GM18508 (cell line): ENCODE data around the gene NRGN.

Source experiments
- ATAC-seq: cut with Tn5 transposase; IDR thresholded peaks from one replicate; pipeline ENCODE4 v1.9.1; 2021; ENCODE audit warnings: moderate number of reproducible peaks; ENCODE audit not compliant: insufficient read depth, unreplicated experiment

The NRGN gene

DNA sequence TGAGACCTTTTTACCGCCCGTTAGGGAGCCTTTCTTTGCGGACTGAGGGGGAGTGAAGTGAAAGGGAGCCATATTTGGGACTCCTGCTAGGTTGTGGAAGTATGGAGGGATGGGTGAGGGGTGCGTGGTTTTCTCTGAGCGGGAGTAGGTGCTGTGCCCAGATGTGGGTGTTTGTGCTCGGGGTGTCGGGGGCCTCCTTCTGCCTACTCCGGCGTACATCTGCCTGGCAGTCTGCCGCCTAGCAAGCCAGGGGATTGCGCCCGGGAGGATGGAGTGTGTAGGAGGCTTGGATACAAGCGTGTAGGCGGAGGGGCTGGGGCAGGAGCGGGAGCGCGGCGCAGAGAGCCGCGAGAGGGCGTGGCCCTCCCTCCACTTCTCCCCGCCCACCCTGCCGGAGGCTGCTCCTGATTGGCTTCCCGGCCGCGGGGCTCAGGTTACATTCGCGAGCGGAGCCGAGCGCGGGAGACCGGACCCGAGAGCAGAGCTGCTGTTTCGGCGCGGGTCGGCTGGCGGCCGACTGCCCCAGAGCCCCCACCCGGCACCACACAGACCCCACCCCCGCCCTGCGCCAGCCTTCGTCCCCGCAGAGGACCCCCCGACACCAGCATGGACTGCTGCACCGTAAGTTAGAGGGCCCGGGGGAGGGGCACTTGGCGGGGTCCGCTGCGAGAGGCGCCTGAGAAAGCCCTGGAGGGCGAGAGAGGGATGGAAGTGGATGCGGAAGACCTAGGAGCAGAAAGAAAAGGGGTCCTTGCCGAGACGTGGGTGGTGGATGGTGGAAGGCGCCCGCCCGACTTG, at the start of gene NRGN:
TSS of gene NRGN (plus strand) at position 464 of the 798 bp plus-strand sequence. CDS start at position 607, 143 bp downstream.
- peak; percentile 65 for ATAC-seq

DNA sequence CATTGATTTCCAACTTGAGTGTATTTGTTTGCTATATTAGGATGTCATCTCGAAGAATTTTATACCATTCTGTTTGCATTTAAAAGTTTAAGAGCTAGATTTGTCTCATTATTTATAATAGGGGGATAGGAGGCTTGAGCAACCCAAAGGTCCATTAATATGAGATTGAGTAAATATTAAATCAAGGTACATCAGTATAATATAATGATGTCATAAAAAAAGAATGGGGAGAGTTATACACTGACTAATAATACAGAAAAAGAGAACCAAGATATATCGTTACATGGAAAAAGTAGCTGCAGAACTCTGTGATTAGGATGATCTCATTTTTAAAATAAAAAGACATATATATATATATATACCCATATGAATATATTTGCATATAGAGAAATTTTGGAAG, 46.6 kb upstream of the NRGN start:
- no peak for ATAC-seq

DNA sequence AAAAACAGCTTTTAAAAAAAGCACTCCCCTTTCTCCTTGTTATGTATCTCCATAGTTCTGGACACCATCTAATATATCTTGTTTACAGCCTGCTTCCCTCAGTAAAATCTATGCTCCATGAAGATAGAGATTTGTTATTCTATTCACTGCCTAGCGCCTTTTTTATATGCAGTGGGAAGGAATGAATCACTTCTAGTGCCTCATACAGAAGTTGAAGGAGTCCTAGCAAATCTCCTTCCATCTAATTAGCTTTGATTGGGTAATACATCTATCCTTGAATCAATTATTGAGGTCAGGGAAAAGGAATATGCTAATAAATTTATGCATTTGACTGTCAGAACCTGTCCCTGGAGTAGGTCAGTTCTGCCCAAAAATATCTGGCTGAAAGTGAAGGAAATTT, 40.2 kb upstream of the NRGN start:
- no peak for ATAC-seq

DNA sequence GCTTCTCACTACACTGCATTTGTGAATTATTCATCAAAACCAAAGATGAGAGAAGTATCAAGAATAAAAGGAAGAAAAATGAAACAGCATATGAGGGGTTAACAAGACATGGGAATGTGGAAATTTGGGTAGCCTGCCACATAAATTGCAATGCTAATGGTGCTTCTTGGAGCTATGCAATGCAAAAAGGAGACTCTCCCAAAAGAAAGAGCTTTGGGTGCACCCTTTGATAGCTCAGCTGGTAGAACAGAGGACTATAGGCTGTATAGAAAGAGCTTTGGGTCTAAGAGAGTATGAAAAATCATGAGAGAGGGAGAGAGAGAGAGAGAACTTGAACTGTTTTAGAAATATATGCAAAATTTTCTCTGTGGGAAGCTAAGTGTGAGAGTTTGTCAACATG, 39.7 kb upstream of the NRGN start:
- no peak for ATAC-seq

DNA sequence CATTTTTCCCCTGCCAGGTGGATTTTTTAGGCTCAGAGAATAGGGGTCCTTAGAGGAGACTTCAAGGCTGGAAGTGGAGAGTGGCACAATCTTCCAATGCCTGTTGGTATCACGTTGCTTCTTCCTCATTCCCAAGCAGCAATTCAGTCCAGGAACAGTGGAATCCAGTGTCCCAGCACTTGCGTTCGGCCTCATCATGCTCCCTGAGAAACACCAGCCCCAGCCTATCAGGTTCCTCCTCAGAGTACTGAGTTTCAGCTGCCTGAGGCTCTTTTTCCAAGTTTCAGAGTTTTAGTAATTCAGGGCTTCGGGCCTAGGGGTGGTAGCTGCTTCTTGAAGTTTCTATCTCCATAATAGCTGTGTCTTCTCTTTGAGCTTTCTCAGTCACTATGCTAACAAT, 31.9 kb upstream of the NRGN start:
- no peak for ATAC-seq

DNA sequence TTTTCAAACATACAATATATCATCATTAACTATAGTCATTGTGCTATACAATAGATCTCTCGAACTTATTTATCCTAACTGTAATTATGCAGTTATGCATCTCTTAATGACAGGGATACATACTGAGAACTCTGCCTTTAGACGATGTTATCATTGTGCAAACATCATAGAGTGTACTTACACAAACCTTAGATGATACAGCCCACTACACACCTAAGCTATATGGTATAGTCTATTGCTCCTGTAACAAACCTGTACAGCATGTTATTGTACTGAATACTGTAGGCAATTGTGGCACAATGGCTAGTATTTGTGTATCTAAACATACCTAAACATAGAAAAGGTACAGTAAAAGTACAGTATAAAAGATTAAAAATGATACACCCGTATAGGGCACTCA, 27.4 kb upstream of the NRGN start:
- no peak for ATAC-seq

DNA sequence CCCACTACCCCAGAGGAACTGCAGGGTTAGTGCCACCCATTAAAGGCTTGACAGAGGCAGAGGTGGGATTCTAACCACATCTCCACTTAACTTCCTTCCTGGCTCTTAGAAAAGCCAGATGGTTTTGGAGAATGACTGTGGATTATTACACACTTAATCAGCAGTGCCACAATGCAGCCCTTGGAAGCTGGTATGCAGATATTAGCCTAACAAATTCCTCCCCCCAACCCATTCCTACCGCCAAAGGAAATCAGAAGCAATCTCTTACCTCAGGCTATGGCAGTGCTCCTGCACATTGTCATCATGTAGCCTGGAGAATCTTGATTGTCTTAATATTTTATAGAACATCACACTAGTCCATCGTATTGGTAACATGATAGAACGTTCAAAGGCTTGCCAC, 23.2 kb upstream of the NRGN start:
- no peak for ATAC-seq

DNA sequence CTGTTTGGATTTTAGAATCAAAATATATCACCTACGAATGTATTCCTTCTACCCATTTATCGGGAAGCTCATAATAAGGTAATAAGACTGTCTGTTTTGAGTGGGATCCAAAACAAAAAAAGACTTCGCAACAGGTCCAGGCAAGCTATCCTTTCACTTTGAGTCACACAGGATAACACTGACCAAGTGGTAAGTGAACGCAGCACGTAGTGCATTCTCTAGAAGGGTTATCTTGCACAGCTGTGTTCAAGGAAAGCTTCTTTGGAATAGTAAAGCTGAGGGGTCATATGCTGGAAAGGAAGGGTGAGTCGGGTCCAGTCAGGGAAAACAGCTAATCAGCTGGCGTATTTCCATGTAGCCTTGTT, 22.3 kb upstream of the NRGN start:
- no peak for ATAC-seq

DNA sequence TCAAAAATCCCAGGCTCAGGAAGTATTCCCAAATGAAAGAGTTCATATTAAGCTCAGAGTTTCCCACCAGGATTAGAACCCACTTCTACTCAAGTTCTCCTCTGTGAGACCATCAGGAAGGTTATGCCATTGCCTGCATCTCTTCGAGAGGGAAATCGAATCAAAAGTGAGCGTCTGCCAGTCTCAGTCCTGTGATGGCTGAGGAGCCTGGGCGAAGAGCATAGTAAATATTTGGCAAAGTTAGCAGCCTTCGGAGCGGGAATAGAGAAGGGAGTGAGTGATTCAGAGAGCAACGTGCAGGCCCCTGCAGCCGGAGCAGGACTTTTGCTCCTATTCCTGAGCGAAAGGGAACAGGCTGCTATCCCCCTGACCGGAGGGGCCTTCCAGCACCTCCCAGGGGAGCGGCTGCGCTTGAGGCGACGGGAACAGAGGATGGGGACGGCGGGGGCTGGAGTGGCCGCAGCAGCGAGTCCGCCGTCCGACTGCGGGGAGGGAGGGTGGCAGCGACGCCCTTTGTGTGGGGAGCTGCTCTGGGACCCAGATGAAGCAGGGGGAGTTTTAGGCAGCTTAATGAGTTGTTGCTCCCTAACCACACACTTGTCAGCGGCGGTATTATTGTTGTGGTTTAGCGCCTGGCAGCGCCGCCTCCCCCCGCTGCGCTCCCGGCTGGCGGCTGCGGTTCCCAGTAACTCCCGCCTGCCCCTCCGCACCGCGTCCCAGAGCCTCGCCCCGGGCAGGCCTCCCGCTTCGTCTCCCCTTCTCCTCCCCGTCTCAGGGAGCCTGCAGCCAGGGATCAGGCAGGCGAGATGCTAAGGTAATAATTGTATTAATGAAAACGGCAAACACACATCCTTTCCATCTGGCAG, 21.7 kb upstream of the NRGN start:
- ATAC-seq = no peak

DNA sequence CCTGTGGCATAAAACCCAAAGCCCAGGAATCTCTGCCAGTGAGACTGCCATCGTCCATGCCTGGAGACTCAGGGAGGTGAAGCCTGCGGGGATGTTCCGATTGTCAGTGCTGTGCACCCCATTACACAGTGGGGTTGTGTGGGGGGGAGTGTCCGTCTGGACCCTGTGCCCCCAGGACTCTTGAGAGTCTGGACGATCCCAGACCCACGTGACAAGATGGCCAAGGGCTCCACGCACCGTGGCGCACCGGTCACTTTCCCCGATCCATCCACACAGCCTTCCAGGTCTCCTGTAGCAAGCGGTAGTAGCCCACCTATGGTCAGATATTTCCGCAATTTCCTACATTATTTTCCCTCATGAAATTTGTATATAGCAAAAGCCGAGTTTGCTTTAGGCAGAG, 20.9 kb upstream of the NRGN start:
- no peak for ATAC-seq

DNA sequence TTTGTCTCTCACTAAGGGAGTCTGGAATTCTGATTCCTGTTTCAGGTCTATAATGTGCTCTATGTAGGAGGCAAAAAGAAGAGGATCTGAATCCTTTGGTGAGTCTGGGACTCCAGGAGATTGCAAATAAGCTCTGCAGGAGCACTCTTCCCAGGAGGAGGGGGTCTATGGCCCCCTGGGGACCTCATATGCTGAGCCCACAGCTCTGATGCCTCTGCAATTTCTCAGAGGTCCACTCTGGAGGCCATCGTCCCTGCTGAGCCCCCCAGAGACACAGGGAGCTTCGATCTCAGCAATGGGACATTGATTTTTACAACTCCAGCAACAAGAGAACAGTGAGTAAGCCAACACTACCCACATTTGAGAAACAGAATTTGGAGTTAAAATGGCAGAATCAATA, 20.2 kb upstream of the NRGN start:
- no peak for ATAC-seq

DNA sequence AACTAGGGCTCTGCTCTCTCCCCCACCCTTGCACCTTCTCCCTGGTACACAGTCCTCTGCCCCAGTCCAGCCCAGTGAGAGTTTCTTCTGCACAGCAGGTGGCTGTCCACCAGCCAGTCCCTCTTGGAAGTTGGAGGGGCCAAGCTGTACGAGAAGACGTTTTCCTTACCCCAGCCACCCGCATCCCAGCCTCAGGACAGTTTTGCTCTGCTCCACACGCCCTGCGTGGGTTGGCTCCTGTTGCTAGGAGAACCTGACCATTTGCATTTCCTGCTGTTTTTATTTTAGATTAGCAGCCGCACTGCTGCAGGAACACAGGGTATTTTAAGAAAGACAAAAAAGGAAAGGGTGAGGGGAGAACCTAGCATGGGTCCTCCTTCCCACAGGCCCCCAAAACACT, 17.6 kb upstream of the NRGN start:
- no peak for ATAC-seq

DNA sequence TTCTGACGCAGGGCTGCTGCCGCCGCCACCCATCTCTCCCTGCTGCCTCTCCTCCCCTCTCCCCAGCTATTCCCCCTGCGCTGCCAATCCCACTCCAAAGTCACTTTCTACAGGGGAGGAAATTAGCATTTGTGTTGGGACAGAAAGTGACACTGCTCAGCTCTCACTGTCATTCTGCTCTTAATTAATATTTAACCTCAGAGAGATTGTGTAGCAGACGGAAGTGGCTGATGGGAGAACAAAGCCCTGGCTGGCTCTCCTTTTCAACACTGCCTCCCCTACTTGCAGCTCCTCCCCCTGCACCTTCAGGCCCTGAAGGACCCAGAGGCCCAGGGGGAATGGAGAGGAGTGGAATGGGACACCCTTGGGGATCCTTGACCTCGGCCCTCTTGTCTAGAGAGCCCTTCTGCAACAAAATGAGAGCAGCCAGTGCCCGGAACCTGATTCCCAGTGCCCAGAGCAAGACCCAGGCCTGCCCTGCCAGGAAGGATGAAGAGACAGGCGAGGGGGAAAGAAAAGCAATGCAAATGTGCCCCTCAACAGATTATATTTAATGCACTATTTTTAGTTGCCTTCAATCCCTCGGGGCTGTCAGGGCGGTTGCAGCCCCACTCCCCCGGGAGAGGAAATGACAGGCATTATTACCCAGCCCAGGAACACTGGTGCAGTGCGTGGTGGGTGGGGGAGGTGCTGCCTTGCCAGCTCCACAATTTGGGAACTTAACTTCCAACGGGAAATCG, 14.6 kb upstream of the NRGN start:
- peak; percentile 94 for ATAC-seq

DNA sequence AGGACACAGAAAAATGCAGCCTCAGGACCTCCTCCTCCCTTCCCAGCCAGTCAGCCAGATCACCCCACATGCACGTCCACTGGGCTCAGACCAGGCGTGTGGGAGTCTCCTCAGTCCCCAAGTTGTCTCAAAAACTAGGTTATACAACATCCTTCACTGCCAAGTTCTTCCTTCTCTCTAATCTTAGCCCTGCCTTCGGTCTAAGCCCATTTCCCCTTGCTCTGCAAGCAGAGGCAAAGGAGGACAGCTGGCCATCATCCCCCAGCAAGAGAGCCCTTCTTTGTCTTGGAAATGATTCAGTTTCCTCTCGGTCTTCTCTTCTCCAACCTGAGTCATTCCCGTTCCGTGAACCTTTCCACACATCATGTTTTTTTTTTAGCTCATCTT, 14.0 kb upstream of the NRGN start:
- ATAC-seq = no peak

DNA sequence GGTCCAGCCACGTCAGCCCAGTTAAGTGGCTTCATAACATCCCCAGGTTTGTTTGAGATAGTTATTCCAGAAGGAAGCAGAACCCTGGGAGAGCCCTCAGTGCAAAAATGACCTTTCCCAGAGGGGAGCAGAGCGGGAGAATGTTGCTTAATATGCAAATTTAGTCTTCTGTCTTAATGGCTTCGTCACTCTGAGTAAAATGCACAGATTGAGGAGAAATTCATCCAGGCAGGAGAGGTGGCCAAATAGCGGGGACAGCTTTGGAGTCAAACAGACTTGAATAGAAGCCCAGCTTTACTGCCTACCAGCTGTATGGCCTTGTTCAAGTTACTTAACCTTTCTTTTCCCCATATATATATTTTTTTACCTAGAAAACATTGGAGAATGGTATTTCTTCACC, 12.3 kb upstream of the NRGN start:
- ATAC-seq = no peak

DNA sequence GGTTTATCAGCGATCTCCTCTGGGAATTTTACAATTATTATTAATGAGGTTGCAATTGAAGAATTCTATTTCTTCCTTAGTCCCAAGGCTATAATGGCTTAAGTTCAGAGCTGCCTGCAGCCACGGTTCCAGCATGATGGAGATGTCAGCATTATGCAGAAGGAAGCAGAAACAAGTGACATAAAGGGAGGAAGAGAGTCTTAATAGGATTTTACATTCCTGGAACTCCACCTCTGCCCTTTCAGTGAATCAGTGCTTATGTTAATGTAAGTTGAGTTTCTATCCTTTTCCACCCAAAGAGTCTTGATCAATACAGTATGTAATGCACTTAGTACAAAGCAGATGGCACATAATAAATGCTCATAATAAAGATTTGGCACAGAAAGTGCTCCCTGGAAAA, 11.6 kb upstream of the NRGN start:
- no peak for ATAC-seq

DNA sequence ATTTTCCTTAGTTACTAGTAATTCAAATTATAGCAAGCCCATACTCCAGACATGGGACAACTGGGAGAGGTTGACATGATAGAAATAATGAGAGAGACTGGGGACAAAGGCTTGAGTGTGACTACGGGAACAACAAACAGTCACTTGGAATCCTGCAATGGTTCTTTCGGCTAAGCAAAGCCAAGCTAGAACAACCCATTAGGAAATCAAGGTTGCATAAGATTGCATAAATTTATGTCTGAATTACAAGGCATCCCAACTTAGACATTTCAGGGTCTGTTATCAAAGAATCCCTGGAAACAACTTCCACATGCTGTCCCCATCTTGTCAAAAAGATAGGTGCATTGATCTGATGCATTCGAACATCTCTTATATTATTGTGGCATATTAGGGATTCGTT, 10.2 kb upstream of the NRGN start:
- ATAC-seq = no peak

DNA sequence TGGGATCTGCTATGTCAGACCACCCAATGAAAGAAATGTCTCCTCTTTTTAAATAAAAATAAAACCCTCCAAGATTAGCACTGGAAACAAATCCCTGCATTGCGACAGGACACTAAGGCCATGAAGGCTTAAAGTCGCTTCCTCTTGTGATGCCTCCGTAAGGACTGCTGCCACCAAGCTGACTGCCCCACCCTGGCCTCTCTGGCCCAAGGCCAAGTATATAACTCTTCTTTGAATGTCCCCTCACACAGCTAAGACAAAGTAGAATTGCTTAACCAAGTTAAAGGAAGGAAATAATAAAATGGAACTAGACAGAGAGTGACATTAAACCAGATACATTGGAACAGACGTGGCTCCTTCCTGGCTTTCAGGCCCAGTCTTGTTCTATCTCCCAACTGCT, 7.5 kb upstream of the NRGN start:
- no peak for ATAC-seq

DNA sequence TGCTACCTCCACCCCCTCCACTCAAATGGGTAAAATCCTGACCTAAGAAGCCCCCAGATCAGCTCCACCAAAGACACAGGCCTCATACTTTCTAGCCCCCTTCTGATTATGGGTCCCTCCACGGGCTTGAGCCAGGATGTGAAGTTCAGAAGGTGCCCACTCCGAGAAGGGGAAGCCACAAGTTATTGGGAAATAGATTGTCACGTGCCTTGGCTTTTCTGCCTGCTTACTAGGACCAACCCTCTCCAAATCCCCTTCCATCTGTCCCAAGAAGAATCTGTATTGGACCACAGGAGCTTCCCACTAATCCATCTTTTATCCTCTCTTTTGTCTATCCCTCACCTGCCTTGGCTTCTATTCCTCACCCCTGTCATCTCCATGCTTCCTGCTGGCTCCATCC, 3.0 kb upstream of the NRGN start:
- ATAC-seq = no peak

DNA sequence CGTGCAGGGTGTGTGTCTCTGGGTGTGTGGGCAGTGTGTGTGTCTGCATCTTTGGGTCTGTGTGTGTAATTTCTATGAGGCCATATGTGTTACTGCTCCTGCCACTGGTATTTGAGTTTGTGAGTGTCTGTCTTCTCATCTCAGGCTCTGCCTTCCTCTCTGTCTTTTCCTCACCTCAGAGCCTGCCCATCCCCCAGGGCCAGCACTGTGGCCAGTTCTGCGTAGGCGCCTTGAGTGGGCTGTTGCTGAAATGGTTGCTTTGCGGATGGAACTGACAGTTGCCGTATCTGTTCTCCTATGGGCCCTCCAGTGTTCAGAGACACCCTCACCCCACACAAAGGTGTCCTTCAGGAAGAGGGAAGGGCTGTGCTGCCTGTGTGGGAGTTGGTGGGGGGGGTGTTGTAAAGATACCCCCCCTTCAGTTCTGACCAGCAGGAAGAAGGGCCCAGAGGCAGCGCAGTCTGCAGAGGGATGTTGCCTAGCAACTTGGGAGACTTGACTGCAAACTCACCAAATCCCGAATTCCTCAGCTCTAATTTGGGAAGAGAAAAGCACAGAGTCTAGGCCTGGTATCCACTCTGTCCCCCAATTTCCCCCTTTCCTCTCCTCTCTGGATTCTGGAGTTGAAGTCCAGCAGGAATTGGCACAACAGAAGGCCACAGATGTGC, 2.0 kb upstream of the NRGN start:
- ATAC-seq = no peak
